ENCODE results near the gene CAPZA3. TPM values are rescaled to one million over a fixed set of nuclear protein-coding genes. Genes with fewer than 3 reads are reported as not detected.

Gene CAPZA3
- total and polyA plus RNA-seq, 2 experiments from 2014 or later: not detected

DNA sequence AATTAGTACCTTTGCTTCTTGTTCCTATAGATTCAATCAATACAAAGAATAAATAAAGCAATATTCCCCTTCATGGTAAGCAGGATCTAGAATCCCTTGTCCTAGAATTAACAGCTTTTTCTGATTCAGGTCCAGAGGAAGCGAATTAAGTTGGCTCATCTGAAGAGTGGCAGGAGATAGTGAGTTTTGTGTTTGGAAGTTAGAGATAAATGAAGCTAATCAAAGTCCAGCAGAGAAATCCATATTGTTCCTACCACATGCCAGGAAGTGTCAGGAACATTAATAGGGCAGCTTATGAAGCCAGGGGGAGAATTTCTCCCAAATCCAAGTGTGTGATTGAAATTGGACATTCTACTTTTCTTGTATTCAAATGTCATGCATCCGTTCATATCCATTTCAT is 13.9 kb downstream of the CAPZA3 start (continued):
- no peak for TF ChIP-seq ZNF462 (CRISPR knock-in tag; IDR thresholded peaks at IDR 0.05)
- TF ChIP-seq, protein P1, sequence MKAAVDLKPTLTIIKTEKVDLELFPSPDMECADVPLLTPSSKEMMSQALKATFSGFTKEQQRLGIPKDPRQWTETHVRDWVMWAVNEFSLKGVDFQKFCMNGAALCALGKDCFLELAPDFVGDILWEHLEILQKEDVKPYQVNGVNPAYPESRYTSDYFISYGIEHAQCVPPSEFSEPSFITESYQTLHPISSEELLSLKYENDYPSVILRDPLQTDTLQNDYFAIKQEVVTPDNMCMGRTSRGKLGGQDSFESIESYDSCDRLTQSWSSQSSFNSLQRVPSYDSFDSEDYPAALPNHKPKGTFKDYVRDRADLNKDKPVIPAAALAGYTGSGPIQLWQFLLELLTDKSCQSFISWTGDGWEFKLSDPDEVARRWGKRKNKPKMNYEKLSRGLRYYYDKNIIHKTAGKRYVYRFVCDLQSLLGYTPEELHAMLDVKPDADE (IDR thresholded peaks at IDR 0.05): no peak
- TF ChIP-seq JUNB (IDR thresholded peaks at IDR 0.05; ENCODE audit: unreplicated experiment): no peak
- TF ChIP-seq EZH2phosphoT487 (IDR thresholded peaks at IDR 0.05; ENCODE audit: unreplicated experiment): no peak
- no peak for TF ChIP-seq ZNF331 (CRISPR knock-in tag; IDR thresholded peaks at IDR 0.05; ENCODE audit: low read depth)

DNA sequence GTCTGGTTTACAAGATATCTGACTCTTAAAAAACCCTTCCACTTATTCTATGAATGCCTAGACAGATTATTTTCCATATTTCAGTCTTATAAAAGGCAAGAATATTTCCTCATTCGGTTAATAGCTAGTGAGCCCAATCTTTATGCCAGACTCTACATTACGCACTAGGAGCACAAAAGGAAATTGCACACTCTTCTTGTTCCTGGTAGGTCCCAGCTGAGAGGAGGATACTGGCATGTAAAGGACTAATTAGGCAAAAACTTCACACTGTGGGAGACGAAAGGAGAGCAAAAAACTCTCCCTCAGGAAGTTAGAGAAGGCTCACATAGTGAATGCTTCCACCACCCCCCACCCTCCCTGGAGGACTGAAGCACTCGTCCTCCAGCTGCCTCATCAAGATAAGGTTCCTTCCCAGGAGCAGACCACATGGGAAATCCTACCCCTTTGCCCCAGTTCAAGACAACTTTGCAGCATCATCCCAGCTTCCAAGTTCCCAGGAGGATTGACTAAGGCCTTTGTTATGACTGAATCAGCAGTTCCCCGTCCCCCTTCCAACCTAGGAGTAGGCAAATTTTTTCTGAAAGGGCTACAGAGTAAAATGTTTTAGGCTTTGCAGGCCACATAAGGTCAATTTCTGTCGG is 14.5 kb downstream of the CAPZA3 start:
- no peak for TF ChIP-seq STAT1 (IDR thresholded peaks at IDR 0.05; ENCODE audit: unreplicated experiment)
- TF ChIP-seq ZNF331 (CRISPR knock-in tag; IDR thresholded peaks at IDR 0.05; ENCODE audit: low read depth): no peak
- peak; percentile 86 for TF ChIP-seq ZNF462 (CRISPR knock-in tag; IDR thresholded peaks at IDR 0.05)
- TF ChIP-seq ZNF114 (CRISPR knock-in tag; IDR thresholded peaks at IDR 0.05): 0 out of 2 replicates have a peak, but pooled peaks have one; percentile 62
- DNase-seq (ENCODE audit: low spot score) (peak; percentile 52), ATAC-seq (peak; percentile 68)
- Mint-ChIP-seq H3K4me3 (no peak overlapping the region), H3K27ac (peak overlapping the region; percentile 87), H3K36me3 (ENCODE audit: low read depth) (no peaks in the 10 kb centered on the region; the same call in 2 of the 3 replicates), H3K9me3 (no peaks in the 10 kb centered on the region; the same call in 2 of the 3 replicates), H3K27me3 (ENCODE audit: insufficient read depth, low read depth, poor library complexity) (peaks cover 4% of the 10 kb centered on the region), H3K4me1 (peaks cover 51% of the 10 kb centered on the region)
- Histone ChIP-seq H3K79me2 (replicated peaks; ENCODE audit: insufficient read depth) (no peaks in the 10 kb centered on the region), H3K4me3 (no peak overlapping the region), H3K9me2 (ENCODE audit: insufficient read depth) (no peaks in the 10 kb centered on the region), H2AFZ (no peak overlapping the region), H3K27ac (ENCODE audit: low read depth) (peak overlapping the region; percentile 77), H3K4me2 (0 out of 2 replicates have a peak overlapping the region, but pooled peaks have one; percentile 39), H3F3A (replicated peaks; ENCODE audit: low read depth) (no peaks in the 10 kb centered on the region), H3K27me3 (ENCODE audit: insufficient read depth) (no peaks in the 10 kb centered on the region), H3K4me1 (ENCODE audit: insufficient read depth) (peaks cover 35% of the 10 kb centered on the region), H4K20me1 (replicated peaks; ENCODE audit: insufficient read depth) (no peaks in the 10 kb centered on the region), H3K36me3 (ENCODE audit: insufficient read depth) (no peaks in the 10 kb centered on the region)
